Peyer's patch (tissue), 4 donors: ENCODE results near the gene PLAAT4.

Experiments used
- POLR2A ChIP-seq, 2 donors: fragments of 450-650 bp; IDR thresholded peaks; one replicate each; pipeline ENCODE4 v1.5.1; 2017; ENCODE audit warnings: antibody characterized with exemption in 2 of 2, mild to moderate bottlenecking in 2 of 2, moderate library complexity in 2 of 2
- TF ChIP-seq, protein P1 (sequence below), 6 experiments: fragments of 450-650 bp in 4 of 6; fragments of 200-600 bp in 2 of 6; sonication (generic) in 1 of 6; IDR thresholded peaks; one replicate each; pipeline ENCODE4 v1.5.1; 2017 to 2019; ENCODE audit warnings: antibody characterized with exemption in 6 of 6, mild to moderate bottlenecking in 3 of 6, moderate library complexity in 1 of 6

DNA sequence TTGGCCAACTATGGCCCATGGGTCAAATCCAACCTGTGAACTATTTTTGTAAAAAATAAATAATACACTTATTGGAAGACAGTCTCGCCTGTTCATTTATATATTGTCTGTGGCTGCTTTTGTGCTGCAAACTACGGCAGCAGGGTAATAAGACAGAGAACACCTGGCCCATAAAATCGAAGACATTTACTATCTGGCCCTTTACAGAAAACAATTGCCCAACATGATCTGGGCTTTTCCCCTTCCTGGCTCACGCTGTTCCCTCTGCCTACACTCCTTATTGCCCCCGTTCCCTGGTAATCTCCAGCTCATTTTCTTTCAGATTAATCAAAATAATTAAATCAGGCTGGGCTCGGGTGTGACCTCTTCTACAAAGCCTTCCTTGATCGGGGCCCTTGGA lies 21.0 kb downstream of the PLAAT4 start:
- TF ChIP-seq, protein P1, sequence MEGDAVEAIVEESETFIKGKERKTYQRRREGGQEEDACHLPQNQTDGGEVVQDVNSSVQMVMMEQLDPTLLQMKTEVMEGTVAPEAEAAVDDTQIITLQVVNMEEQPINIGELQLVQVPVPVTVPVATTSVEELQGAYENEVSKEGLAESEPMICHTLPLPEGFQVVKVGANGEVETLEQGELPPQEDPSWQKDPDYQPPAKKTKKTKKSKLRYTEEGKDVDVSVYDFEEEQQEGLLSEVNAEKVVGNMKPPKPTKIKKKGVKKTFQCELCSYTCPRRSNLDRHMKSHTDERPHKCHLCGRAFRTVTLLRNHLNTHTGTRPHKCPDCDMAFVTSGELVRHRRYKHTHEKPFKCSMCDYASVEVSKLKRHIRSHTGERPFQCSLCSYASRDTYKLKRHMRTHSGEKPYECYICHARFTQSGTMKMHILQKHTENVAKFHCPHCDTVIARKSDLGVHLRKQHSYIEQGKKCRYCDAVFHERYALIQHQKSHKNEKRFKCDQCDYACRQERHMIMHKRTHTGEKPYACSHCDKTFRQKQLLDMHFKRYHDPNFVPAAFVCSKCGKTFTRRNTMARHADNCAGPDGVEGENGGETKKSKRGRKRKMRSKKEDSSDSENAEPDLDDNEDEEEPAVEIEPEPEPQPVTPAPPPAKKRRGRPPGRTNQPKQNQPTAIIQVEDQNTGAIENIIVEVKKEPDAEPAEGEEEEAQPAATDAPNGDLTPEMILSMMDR (IDR thresholded peaks at IDR 0.05): no peak
- no peak for TF ChIP-seq POLR2A (IDR thresholded peaks at IDR 0.05)
